NCI-H82 treated with DMSO at 0.1 percent for 48 hours (cell line): ENCODE measurements around the gene CCR7.

ENCODE experiments used
- DNase-seq: peaks from one replicate; lab custom pipeline; 2025; ENCODE audit not compliant: unreplicated experiment; lab: John Stamatoyannopoulos, UW

CCR7 gene

GRCh38 chr17:40564883-40565768, at the start of gene CCR7:
CCR7 (minus strand) TSS chr17:40565472; CDS start chr17:40565409, 63 bp downstream.
- DNase-seq = no peak

GRCh38 chr17:40614431-40615067, 49.3 kb upstream of the CCR7 start:
- DNase-seq = no peak

- no peak for DNase-seq
Measured at GRCh38 chr17:40613467-40614154, 48.3 kb upstream of the CCR7 start.

GRCh38 chr17:40612599-40613244, 47.5 kb upstream of the CCR7 start:
- no peak for DNase-seq

GRCh38 chr17:40611840-40612474, 46.7 kb upstream of the CCR7 start:
- no peak for DNase-seq

DNA sequence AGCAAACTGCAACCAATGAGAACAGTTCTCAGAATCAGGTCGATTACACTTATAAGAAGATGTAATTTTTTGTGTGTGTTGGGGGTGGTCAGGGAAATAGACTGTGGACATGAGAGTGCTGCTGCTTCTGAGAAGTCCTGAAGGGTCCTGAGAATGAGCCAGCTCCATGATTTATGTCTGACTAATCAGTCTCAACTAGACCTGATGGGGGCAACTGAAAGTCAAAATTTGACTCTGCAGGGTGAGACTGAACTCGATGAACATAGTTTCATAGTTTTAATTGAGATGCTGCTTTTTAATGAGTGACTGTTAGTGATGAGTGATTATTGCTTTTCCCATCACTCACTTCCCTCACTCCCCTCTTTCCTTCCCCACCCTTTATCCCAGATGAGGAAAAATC, 45.1 kb upstream of the CCR7 start:
- no peak for DNase-seq

DNA sequence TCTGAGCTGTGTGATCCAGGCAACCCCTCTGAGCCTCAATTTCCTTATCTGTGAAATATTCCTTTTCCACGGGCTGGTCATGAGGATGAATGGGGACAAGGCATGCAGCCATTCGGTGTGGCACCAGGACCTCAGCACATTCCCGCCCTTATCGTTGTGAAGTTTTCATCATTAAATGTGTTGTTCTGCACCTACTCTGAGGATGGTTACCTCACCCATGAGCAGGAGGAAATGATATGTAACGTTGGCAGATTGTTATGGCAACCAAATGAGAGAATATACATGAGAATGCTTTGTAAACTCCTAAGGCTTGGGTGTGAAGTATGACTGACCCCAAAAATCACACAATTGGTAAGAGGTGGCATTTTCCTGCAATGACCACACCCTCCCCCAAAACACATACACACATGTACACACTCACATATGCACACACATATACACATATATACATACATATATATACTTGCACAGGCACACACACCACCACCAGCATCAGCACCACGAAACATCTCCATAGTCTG, 42.8 kb upstream of the CCR7 start:
- no peak for DNase-seq

GRCh38 chr17:40607641-40608040, 42.4 kb upstream of the CCR7 start:
- DNase-seq = no peak

DNA sequence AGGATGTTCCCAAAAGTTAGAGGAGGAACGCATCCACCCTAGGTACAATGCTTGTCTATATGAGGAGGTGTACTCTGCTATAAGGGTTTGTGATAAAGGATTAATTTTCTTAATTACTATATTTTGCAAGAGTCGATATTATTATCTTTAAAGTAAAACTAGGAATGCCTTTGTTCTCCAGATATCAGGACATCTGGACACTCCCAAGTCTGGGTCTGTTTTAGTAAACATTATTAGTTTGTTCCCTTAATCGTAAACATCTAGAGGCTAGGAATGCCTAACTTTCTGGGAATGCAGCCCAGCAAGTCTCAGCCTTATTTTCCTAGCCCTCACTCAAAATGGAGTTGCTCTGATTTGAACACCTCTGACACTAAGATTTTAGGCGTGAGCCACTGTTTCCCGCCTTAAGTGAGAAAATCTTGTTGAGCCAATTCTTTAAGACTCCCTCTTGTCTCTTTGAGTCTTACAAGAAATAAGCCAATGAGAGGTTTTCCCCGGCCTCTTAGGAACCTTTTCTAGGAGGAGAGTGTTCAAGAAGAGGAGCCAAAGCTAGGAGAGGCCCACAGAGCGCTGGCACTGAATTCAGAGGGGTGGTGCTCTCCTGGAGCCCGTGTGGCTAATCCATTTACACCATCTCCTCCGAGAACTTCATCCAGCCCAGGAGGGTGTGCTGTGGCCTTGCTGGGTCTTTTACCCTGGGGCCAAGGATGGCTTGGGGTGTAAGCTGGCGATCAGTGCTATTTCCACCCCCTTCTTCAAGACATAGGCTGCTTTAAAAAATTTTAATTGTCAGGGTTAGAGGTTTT, 41.5 kb upstream of the CCR7 start:
- DNase-seq = no peak

GRCh38 chr17:40605306-40605705, 40.0 kb upstream of the CCR7 start:
- no peak for DNase-seq

DNA sequence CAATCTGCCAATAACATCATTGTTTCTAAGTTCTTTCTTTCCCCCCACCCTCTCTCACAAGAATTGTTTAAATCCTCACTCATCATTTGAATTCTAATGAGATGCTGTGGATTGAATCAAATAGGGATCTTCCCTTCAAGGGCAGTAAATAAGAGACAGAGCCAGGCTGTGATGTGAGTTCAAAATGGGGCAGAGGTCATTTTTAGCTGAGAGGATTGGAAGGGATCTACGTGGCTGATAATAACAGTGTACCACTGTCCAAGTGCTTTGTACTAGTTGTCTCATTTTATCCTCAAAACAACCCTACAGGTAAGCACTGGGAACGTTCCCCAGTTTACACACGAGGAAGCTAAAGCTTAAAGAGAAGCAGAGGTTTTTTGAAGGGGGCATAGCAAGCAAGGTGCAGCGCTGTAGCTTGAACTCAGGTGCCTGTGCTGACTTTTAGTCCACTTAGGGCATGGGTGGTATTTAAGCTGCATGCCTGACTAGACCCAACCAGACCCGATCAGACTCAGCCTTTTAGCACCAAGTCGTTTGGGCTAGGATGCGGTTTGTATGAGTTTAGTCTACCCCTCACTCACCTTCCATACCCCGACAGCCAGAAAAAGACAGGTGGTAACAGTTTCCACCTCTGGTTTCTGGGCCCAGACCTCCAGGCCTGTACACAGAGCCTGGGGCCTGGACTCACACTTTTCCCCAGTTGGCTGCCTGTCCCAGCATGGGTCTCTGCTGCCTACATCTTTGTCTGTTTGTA, 39.2 kb upstream of the CCR7 start:
- no peak for DNase-seq

GRCh38 chr17:40602445-40603443, 37.5 kb upstream of the CCR7 start:
- DNase-seq = no peak

DNA sequence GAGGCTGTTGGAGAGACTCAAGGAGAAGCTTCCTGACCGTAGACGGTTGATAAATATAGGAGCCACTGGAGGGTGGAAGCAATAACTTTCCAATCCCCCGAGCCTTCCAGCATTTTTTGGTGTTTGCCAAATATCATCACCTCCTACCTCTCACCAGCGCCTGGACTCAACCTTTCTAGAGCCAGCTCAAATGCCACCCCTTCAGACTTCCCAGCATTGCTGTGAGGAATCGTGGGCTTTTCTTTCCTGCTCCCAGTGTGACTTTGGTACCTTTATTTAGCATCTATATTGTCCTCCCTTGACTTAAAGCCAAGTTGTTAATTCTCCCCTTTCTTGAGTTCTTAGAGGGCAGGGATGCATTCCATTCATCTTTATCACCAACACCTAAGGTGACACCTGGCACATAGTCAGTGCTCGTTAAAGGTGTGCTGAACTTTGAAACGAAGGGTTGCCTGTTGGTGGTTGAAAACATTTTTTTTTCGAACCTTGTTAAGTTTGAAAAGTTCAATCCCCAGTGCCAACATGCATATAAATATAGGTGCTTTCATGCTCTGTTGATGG, 35.3 kb upstream of the CCR7 start:
- no peak for DNase-seq

- DNase-seq = no peak
Measured at GRCh38 chr17:40599468-40599763, 34.1 kb upstream of the CCR7 start.

DNA sequence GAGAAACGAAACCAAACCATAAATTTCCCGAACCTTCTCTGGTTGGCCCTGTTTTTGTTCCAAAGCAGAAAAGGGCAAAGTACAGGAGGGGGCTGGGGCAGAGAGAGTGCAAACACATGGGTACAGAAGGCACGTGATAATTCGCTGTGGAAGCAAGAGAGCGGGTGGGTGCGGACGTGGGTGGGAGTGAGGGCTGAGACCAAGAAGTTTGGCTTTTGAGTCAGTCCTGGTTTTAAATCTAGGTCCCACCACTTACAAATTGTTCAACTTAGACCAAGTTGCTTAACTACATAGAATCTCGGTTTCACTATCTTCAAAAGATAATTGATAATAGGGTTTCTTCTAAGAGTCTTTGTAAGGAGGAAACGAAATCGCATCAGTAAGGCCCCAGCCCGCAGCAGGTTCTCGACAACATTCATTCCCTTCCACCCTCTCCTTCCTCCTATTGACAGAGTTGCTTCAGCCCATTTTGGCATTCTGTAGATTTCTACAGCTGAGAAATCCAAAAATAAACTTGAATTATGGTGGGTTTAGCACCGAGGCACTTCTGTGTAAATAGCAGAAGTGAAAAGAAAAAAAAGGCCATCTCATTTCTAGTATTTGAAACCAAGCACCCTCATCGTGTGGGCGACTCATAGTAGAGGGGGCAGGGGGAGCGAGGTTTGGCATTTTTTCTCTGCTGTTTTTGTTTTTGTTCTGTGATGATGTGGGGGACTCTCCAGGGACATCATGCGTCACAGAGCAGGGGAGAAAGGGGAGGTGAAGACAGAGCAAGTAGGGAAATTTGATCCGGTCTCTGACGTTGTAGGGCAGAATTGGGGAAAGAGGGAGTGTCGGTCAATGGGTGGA, 33.6 kb upstream of the CCR7 start:
- no peak for DNase-seq

DNA sequence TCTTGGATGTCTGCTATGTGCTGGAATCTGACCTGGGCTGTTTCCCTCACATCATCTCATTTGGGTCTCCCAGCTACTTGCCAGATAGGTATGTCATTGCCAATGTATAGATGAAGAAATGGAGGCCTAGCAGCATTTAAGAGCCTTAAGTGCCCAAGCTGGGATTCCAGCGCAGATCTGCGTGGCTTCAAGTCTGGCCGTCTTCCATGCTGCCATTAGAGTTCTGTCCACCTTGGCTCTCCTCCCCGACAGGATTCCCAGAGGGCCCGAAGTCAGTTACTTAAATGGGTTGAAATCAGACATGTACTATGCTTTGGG, 33.0 kb upstream of the CCR7 start:
- no peak for DNase-seq
